ENCODE data around the gene COL1A1. TPM values are rescaled to one million over a fixed set of nuclear protein-coding genes. Genes with fewer than 3 reads are reported as not detected.

The COL1A1 gene
- polyA plus RNA-seq, 1 donor (not counting 4 experiments of a cell fraction or from before 2014, with no cell fraction given): 0.55 TPM

GRCh38 chr17:50144845-50145531 lies 56.4 kb downstream of the COL1A1 start:
- Histone ChIP-seq H3K36me3 (ENCODE audit: control insufficient read depth in 2 of 2, extremely low read depth in 1 of 2, insufficient read depth in 2 of 2, low read length in 2 of 2) (peaks cover 32 to 52% of the 10 kb centered on the region in 2 experiments), H3K9me3 (ENCODE audit: control insufficient read depth, low read depth, low read length) (no peaks in the 10 kb centered on the region), H3K4me1 (ENCODE audit: control insufficient read depth, extremely low read depth, insufficient read depth, low read length) (peaks cover 26% of the 10 kb centered on the region), H3K9ac (ENCODE audit: control insufficient read depth, extremely low read depth, insufficient read depth, low read length) (no peak overlapping the region), H3K4me2 (ENCODE audit: control insufficient read depth, extremely low read depth, insufficient read depth, low read depth, low read length) (no peak overlapping the region), H3K9me1 (ENCODE audit: control insufficient read depth, extremely low read depth, insufficient read depth, low read length) (peaks cover 4% of the 10 kb centered on the region), H4K20me1 (ENCODE audit: control insufficient read depth, extremely low read depth, insufficient read depth, low read length) (peaks cover 36% of the 10 kb centered on the region), H3K4me3 (ENCODE audit: control insufficient read depth in 2 of 3, extremely low read depth in 1 of 3, insufficient read depth in 2 of 3, low read depth in 1 of 3, low read length in 3 of 3) (no peak overlapping the region), H3K79me2 (ENCODE audit: control insufficient read depth, insufficient read depth, low read length) (peaks cover 54% of the 10 kb centered on the region), H3K27me3 (ENCODE audit: control insufficient read depth, extremely low read depth, insufficient read depth, low read length) (no peaks in the 10 kb centered on the region), H2AFZ (ENCODE audit: control insufficient read depth, low read length) (no peak overlapping the region), H3K27ac (ENCODE audit: control insufficient read depth, insufficient read depth, low read length) (no peak overlapping the region)
- dilution Hi-C loops (cut with MboI; ENCODE audit: extremely low pct_ligation_motif_present, low sequenced_read_pairs): no loop called here
- TF ChIP-seq EZH2 (IDR thresholded peaks at IDR 0.05; ENCODE audit: low read length) (no peak), CTCF (optimal IDR thresholded peaks at IDR 0.05 in 1 of 3, IDR thresholded peaks at IDR 0.05 in 1 of 3, conservative IDR thresholded peaks at IDR 0.05 in 1 of 3; ENCODE audit: extremely low read depth in 1 of 3, insufficient read depth in 2 of 3, low read length in 3 of 3) (no peak)
- no peak for DNase-seq (ENCODE audit: low read depth, low spot score)
- FAIRE-seq: no peak

GRCh38 chr17:50144355-50144754 lies 57.1 kb downstream of the COL1A1 start:
- Histone ChIP-seq H3K9me1 (ENCODE audit: control insufficient read depth, extremely low read depth, insufficient read depth, low read length) (peaks cover 4% of the 10 kb centered on the region), H3K79me2 (ENCODE audit: control insufficient read depth, insufficient read depth, low read length) (peaks cover 49% of the 10 kb centered on the region), H3K27ac (ENCODE audit: control insufficient read depth, insufficient read depth, low read length) (no peak overlapping the region), H3K9me3 (ENCODE audit: control insufficient read depth, low read depth, low read length) (no peaks in the 10 kb centered on the region), H3K4me2 (ENCODE audit: control insufficient read depth, extremely low read depth, insufficient read depth, low read depth, low read length) (no peak overlapping the region), H3K9ac (ENCODE audit: control insufficient read depth, extremely low read depth, insufficient read depth, low read length) (no peak overlapping the region), H3K4me1 (ENCODE audit: control insufficient read depth, extremely low read depth, insufficient read depth, low read length) (peaks cover 26% of the 10 kb centered on the region), H2AFZ (ENCODE audit: control insufficient read depth, low read length) (no peak overlapping the region), H3K4me3 (ENCODE audit: control insufficient read depth in 2 of 3, extremely low read depth in 1 of 3, insufficient read depth in 2 of 3, low read depth in 1 of 3, low read length in 3 of 3) (no peak overlapping the region), H3K36me3 (ENCODE audit: control insufficient read depth in 2 of 2, extremely low read depth in 1 of 2, insufficient read depth in 2 of 2, low read length in 2 of 2) (peaks cover 33 to 58% of the 10 kb centered on the region in 2 experiments), H3K27me3 (ENCODE audit: control insufficient read depth, extremely low read depth, insufficient read depth, low read length) (no peaks in the 10 kb centered on the region), H4K20me1 (ENCODE audit: control insufficient read depth, extremely low read depth, insufficient read depth, low read length) (peaks cover 36% of the 10 kb centered on the region)
- FAIRE-seq (no peak), DNase-seq (ENCODE audit: low read depth, low spot score) (no peak)
- TF ChIP-seq EZH2 (IDR thresholded peaks at IDR 0.05; ENCODE audit: low read length) (no peak), CTCF (optimal IDR thresholded peaks at IDR 0.05 in 1 of 3, IDR thresholded peaks at IDR 0.05 in 1 of 3, conservative IDR thresholded peaks at IDR 0.05 in 1 of 3; ENCODE audit: extremely low read depth in 1 of 3, insufficient read depth in 2 of 3, low read length in 3 of 3) (no peak)
- dilution Hi-C loops (cut with MboI; ENCODE audit: extremely low pct_ligation_motif_present, low sequenced_read_pairs): no loop called here

Measured in keratinocyte (primary cell).